Suprapubic skin (tissue), 4 donors: ENCODE data around the gene CNTRL. TPM values are rescaled to one million over a fixed set of nuclear protein-coding genes. Genes with fewer than 3 reads are reported as not detected.
A peak's percentile ranks its signal among the peaks of the same experiment; 100 is the strongest.

Experiments
- DNase-seq, 2 donors: peaks; one replicate each; pipeline ENCODE4 v3.0.0-alpha.2; 2019; ENCODE audit warnings: low spot score in 2 of 2
- H3K27ac ChIP-seq: fragments of 200-600 bp; sonication (generic); one replicate; pipeline ENCODE4 v1.5.1; 2019
- H3K27me3 ChIP-seq: fragments of 200-600 bp; sonication (generic); one replicate; pipeline ENCODE4 v1.5.1; 2019
- H3K36me3 ChIP-seq: fragments of 200-600 bp; sonication (generic); one replicate; pipeline ENCODE4 v1.5.1; 2019
- H3K4me1 ChIP-seq: fragments of 200-600 bp; sonication (generic); one replicate; pipeline ENCODE4 v1.5.1; 2019
- H3K4me3 ChIP-seq: fragments of 200-600 bp; sonication (generic); one replicate; pipeline ENCODE4 v1.5.1; 2019; ENCODE audit warnings: mild to moderate bottlenecking
- H3K9me3 ChIP-seq: fragments of 200-600 bp; sonication (generic); one replicate; pipeline ENCODE4 v1.5.1; 2019
- CTCF ChIP-seq, 2 donors: fragments of 200-600 bp in 1 of 2; fragments of 450-650 bp in 1 of 2; sonication (generic) in 1 of 2; IDR thresholded peaks; one replicate each; pipeline ENCODE4 v1.5.1; 2016 to 2019; ENCODE audit warnings: antibody characterized with exemption in 2 of 2, mild to moderate bottlenecking in 1 of 2, moderate library complexity in 1 of 2
- EP300 ChIP-seq: sonication (generic); formaldehyde crosslinking; IDR thresholded peaks from one replicate; pipeline ENCODE4 v1.6.1; 2017; ENCODE audit warnings: antibody characterized with exemption
- POLR2A ChIP-seq, 2 donors: fragments of 450-650 bp; IDR thresholded peaks; one replicate each; pipeline ENCODE4 v1.6.1; 2017; ENCODE audit warnings: antibody characterized with exemption in 2 of 2, mild to moderate bottlenecking in 2 of 2, moderate library complexity in 2 of 2
- POLR2AphosphoS5 ChIP-seq, 3 donors: sonication (generic); formaldehyde crosslinking; IDR thresholded peaks; one replicate each; pipeline ENCODE4 v1.6.1; 2017; ENCODE audit warnings: antibody characterized with exemption in 3 of 3
- WGBS: methylation state at CpG from one replicate; pipeline ENCODE4 v1.1.5; 2018; 5-methylcytosine and 5-hydroxymethylcytosine counted together
- total RNA-seq, 4 donors: library from RNA; depleted of rRNA; stranded (reverse); fragments of >200 nt; gene quantifications; one replicate each; pipeline ENCODE4 v1.1.0, GENCODE V29; 2016

CNTRL gene
- total RNA-seq, 4 donors from 2014 or later, result 6.4 to 24.6 (median 13.6) TPM

DNA sequence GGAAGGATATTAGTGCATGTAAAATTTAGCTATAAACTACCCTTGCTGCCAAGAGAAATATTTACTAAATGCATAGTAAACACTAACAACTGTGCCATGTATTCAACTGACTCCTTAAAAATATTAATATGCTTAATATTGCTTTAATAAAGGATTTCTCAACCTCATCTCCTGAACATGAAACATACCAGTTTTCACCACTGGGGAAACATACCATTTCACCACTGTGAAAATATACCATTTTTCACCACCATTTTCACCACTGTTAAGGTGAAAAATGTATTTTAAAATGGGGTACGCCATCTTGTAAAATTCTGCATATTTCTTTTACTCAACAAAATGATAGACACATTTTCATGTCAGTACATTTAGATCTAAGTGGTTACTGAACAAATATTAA is 122.4 kb downstream of the CNTRL start:
- Histone ChIP-seq H3K27me3 (no peaks in the 10 kb centered on the region), H3K4me1 (peaks cover 90% of the 10 kb centered on the region), H3K36me3 (no peaks in the 10 kb centered on the region), H3K9me3 (no peaks in the 10 kb centered on the region), H3K27ac (no peak overlapping the region), H3K4me3 (no peak overlapping the region)
- no peak for TF ChIP-seq EP300
- no peak for TF ChIP-seq POLR2AphosphoS5 (IDR thresholded peaks at IDR 0.05)
- TF ChIP-seq POLR2A (IDR thresholded peaks at IDR 0.05), result no peak
- TF ChIP-seq CTCF (IDR thresholded peaks at IDR 0.05), result no peak
- 89% methylated on average over 1 of the region's 1 CpG for WGBS
- DNase-seq, result no peak

GRCh38 chr9:121198512-121199042 is 123.8 kb downstream of the CNTRL start:
- TF ChIP-seq EP300 (no peak), POLR2AphosphoS5 (IDR thresholded peaks at IDR 0.05) (no peak), POLR2A (IDR thresholded peaks at IDR 0.05) (no peak), CTCF (IDR thresholded peaks at IDR 0.05) (no peak)
- no peaks in the 10 kb centered on the region for H3K36me3 ChIP-seq
- peaks cover 81% of the 10 kb centered on the region for H3K4me1 ChIP-seq
- no peak overlapping the region for H3K27ac ChIP-seq
- H3K27me3 ChIP-seq, result no peaks in the 10 kb centered on the region
- DNase-seq, result no peak
- peak overlapping the region; percentile 100 for H3K4me3 ChIP-seq
- no peaks in the 10 kb centered on the region for H3K9me3 ChIP-seq
- 21% methylated on average over 4 of the region's 4 CpGs for WGBS

DNA sequence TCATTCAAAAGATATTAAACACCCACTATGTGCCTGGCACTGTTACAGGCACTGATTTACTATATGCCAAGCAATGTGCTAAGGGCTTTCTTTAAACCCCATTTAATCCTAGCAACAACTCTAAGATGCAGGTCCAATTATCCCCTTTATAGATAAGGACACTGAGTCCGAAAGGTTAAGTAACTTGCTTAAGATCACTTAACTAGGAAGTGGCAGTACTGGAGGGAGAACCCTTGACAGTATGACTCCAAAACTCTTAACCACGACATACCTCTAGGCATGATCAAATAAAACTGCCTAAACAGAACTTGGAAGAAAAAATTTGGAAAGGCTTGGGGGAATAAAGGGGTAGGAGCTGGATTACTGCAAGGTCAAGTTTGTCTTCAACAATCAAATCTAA is 125.2 kb downstream of the CNTRL start:
- no peak for DNase-seq
- Histone ChIP-seq H3K4me1 (peaks cover 68% of the 10 kb centered on the region), H3K36me3 (no peaks in the 10 kb centered on the region), H3K9me3 (no peaks in the 10 kb centered on the region), H3K4me3 (peak overlapping the region; percentile 100), H3K27me3 (no peaks in the 10 kb centered on the region), H3K27ac (no peak overlapping the region)
- TF ChIP-seq POLR2A (IDR thresholded peaks at IDR 0.05) (no peak), EP300 (no peak), CTCF (IDR thresholded peaks at IDR 0.05) (no peak), POLR2AphosphoS5 (IDR thresholded peaks at IDR 0.05) (no peak)
- 19% methylated on average over 2 of the region's 2 CpGs for WGBS

DNA sequence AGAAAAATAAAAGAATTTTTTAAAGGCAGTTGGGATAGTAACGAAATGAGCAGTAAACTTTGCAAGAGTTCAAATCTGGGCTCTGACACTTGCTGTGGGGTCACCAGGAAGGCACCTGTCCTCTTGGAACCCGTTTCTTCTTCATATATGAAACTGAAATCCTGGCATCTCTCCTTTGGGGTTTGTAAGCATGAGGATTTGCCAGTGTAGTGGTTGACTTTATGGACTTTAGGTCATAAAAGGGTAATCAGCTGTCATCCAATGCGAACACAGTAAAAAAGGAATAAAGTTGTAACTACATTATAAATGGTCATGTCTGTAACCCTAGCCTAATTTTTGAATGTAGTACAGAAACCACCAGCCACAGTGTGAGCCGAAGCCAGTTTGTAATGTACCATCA is 125.6 kb downstream of the CNTRL start:
- no peaks in the 10 kb centered on the region for H3K36me3 ChIP-seq
- no peak for DNase-seq
- H3K27me3 ChIP-seq, result no peaks in the 10 kb centered on the region
- H3K9me3 ChIP-seq, result no peaks in the 10 kb centered on the region
- WGBS, result 13% methylated on average over 4 of the region's 4 CpGs
- peak overlapping the region; percentile 100 for H3K4me3 ChIP-seq
- no peak for TF ChIP-seq EP300
- no peak for TF ChIP-seq CTCF (IDR thresholded peaks at IDR 0.05)
- TF ChIP-seq POLR2AphosphoS5 (IDR thresholded peaks at IDR 0.05), result no peak
- no peak for TF ChIP-seq POLR2A (IDR thresholded peaks at IDR 0.05)
- H3K4me1 ChIP-seq, result peaks cover 63% of the 10 kb centered on the region
- H3K27ac ChIP-seq, result peak overlapping the region; percentile 98

- Histone ChIP-seq H3K4me3 (peak overlapping the region; percentile 100), H3K4me1 (peaks cover 55% of the 10 kb centered on the region), H3K9me3 (no peaks in the 10 kb centered on the region), H3K27ac (peak overlapping the region; percentile 98), H3K36me3 (no peaks in the 10 kb centered on the region), H3K27me3 (no peaks in the 10 kb centered on the region)
- WGBS, result under 1% methylated on average over 30 of the region's 81 CpGs
- peak; percentile 68 to 81 for DNase-seq
- TF ChIP-seq EP300 (no peak), POLR2AphosphoS5 (IDR thresholded peaks at IDR 0.05) (no peak), POLR2A (IDR thresholded peaks at IDR 0.05) (no peak), CTCF (IDR thresholded peaks at IDR 0.05) (no peak)
Measured at GRCh38 chr9:121201045-121201737, 126.4 kb downstream of the CNTRL start.
